ENCODE measurements around the gene IGIP.

Gene IGIP

GRCh38 chr5:140165923-140166270, 40.2 kb downstream of the IGIP start:
- no peaks in the 10 kb centered on the region for H3K4me1 ChIP-seq (ENCODE audit: insufficient read depth, poor library complexity, severe bottlenecking)

GRCh38 chr5:140166911-140167310, 41.2 kb downstream of the IGIP start:
- Histone ChIP-seq H3K27ac (ENCODE audit: poor library complexity, severe bottlenecking) (no peak overlapping the region), H3K27me3 (ENCODE audit: insufficient read depth, poor library complexity, severe bottlenecking) (no peaks in the 10 kb centered on the region), H3K36me3 (ENCODE audit: low read depth) (no peaks in the 10 kb centered on the region), H3K4me1 (ENCODE audit: insufficient read depth, poor library complexity, severe bottlenecking) (no peaks in the 10 kb centered on the region), H3K9me3 (ENCODE audit: severe bottlenecking) (no peaks in the 10 kb centered on the region), H3K4me3 (ENCODE audit: severe bottlenecking) (no peak overlapping the region)
- DNase-seq (ENCODE audit: low spot score) (no peak), ATAC-seq (ENCODE audit: low read depth) (no peak)
- TF ChIP-seq CTCF (IDR thresholded peaks at IDR 0.05; ENCODE audit: poor library complexity, severe bottlenecking) = no peak

More at GRCh38 chr5:140165923-140166270, 40.2 kb downstream of the IGIP start:
- no peak overlapping the region for H3K4me3 ChIP-seq (ENCODE audit: severe bottlenecking)
- no peak overlapping the region for H3K27ac ChIP-seq (ENCODE audit: poor library complexity, severe bottlenecking)
- no peak for ATAC-seq (ENCODE audit: low read depth)
- H3K27me3 ChIP-seq (ENCODE audit: insufficient read depth, poor library complexity, severe bottlenecking) = no peaks in the 10 kb centered on the region
- H3K36me3 ChIP-seq (ENCODE audit: low read depth) = no peaks in the 10 kb centered on the region
- no peaks in the 10 kb centered on the region for H3K9me3 ChIP-seq (ENCODE audit: severe bottlenecking)
- no peak for DNase-seq (ENCODE audit: low spot score)
- TF ChIP-seq CTCF (IDR thresholded peaks at IDR 0.05; ENCODE audit: poor library complexity, severe bottlenecking) = no peak

- Histone ChIP-seq H3K36me3 (ENCODE audit: low read depth) (no peaks in the 10 kb centered on the region), H3K27ac (ENCODE audit: poor library complexity, severe bottlenecking) (no peak overlapping the region), H3K4me3 (ENCODE audit: severe bottlenecking) (no peak overlapping the region), H3K27me3 (ENCODE audit: insufficient read depth, poor library complexity, severe bottlenecking) (no peaks in the 10 kb centered on the region), H3K9me3 (ENCODE audit: severe bottlenecking) (no peaks in the 10 kb centered on the region), H3K4me1 (ENCODE audit: insufficient read depth, poor library complexity, severe bottlenecking) (no peaks in the 10 kb centered on the region)
- TF ChIP-seq CTCF (IDR thresholded peaks at IDR 0.05; ENCODE audit: poor library complexity, severe bottlenecking) = no peak
- ATAC-seq (ENCODE audit: low read depth) (peak; percentile 33; the same call in 2 of the 3 replicates), DNase-seq (ENCODE audit: low spot score) (no peak)
Observed at GRCh38 chr5:140168371-140168770, 42.6 kb downstream of the IGIP start.

GRCh38 chr5:140169410-140169809, 43.7 kb downstream of the IGIP start:
- H3K9me3 ChIP-seq (ENCODE audit: severe bottlenecking) = no peaks in the 10 kb centered on the region
- no peaks in the 10 kb centered on the region for H3K27me3 ChIP-seq (ENCODE audit: insufficient read depth, poor library complexity, severe bottlenecking)
- H3K4me3 ChIP-seq (ENCODE audit: severe bottlenecking) = no peak overlapping the region
- ATAC-seq (ENCODE audit: low read depth) (peak; percentile 48; the same call in 2 of the 3 replicates), DNase-seq (ENCODE audit: low spot score) (no peak)
- peak; percentile 34 for TF ChIP-seq CTCF (IDR thresholded peaks at IDR 0.05; ENCODE audit: poor library complexity, severe bottlenecking)
- H3K27ac ChIP-seq (ENCODE audit: poor library complexity, severe bottlenecking) = no peak overlapping the region
- H3K36me3 ChIP-seq (ENCODE audit: low read depth) = no peaks in the 10 kb centered on the region
- no peaks in the 10 kb centered on the region for H3K4me1 ChIP-seq (ENCODE audit: insufficient read depth, poor library complexity, severe bottlenecking)

- H3K4me3 ChIP-seq (ENCODE audit: severe bottlenecking) = no peak overlapping the region
- no peaks in the 10 kb centered on the region for H3K9me3 ChIP-seq (ENCODE audit: severe bottlenecking)
- no peaks in the 10 kb centered on the region for H3K4me1 ChIP-seq (ENCODE audit: insufficient read depth, poor library complexity, severe bottlenecking)
- ATAC-seq (ENCODE audit: low read depth) (no peak), DNase-seq (ENCODE audit: low spot score) (no peak)
- H3K27me3 ChIP-seq (ENCODE audit: insufficient read depth, poor library complexity, severe bottlenecking) = no peaks in the 10 kb centered on the region
- TF ChIP-seq CTCF (IDR thresholded peaks at IDR 0.05; ENCODE audit: poor library complexity, severe bottlenecking) = no peak
- no peaks in the 10 kb centered on the region for H3K36me3 ChIP-seq (ENCODE audit: low read depth)
- H3K27ac ChIP-seq (ENCODE audit: poor library complexity, severe bottlenecking) = no peak overlapping the region
Observed at GRCh38 chr5:140172483-140172882, 46.7 kb downstream of the IGIP start.

Measured in RWPE2 (cell line).